Subcutaneous abdominal adipose tissue (tissue), 5 donors: Measurements from ENCODE around the gene RHOV.

ENCODE experiments used
- H3K27ac ChIP-seq: one replicate; pipeline ENCODE4 v1.7.0; 2013; ENCODE audit warnings: low read depth, mild to moderate bottlenecking, inconsistent platforms, low read length, moderate library complexity
- H3K27me3 ChIP-seq, 5 donors: one replicate each; pipeline ENCODE4 v1.7.0; 2013; ENCODE audit warnings: low read length in 5 of 5, inconsistent platforms in 1 of 5; ENCODE audit not compliant: control insufficient read depth in 5 of 5, insufficient read depth in 4 of 5
- H3K36me3 ChIP-seq, 5 donors: one replicate each; pipeline ENCODE4 v1.7.0; 2013; ENCODE audit warnings: low read length in 5 of 5; ENCODE audit not compliant: control insufficient read depth in 5 of 5, insufficient read depth in 5 of 5
- H3K4me1 ChIP-seq, 5 donors: one replicate each; pipeline ENCODE4 v1.7.0; 2013; ENCODE audit warnings: low read length in 5 of 5, mild to moderate bottlenecking in 3 of 5, moderate library complexity in 1 of 5; ENCODE audit not compliant: control insufficient read depth in 5 of 5, insufficient read depth in 5 of 5
- H3K4me3 ChIP-seq, 5 donors: one replicate each; pipeline ENCODE4 v1.7.0; 2013; ENCODE audit warnings: low read length in 5 of 5, low read depth in 1 of 5
- H3K9ac ChIP-seq, 5 donors: one replicate each; pipeline ENCODE4 v1.7.0; 2013; ENCODE audit warnings: low read length in 5 of 5, mild to moderate bottlenecking in 4 of 5, moderate library complexity in 3 of 5
- H3K9me3 ChIP-seq, 5 donors: one replicate each; pipeline ENCODE4 v1.7.0; 2013; ENCODE audit warnings: low read length in 5 of 5; ENCODE audit not compliant: control insufficient read depth in 5 of 5
- donor health status: healthy.
- donor health status: healthy.
- donor health status: healthy.
- donor health status: healthy.
- donor health status: healthy.

Gene RHOV

GRCh38 chr15:40873694-40874561 is at the start of gene RHOV:
Gene RHOV, minus strand, starts transcription at chr15:40874234. Its CDS starts 95 bp downstream, at chr15:40874139.
- Histone ChIP-seq H3K9me3 (no peaks in the 10 kb centered on the region), H3K4me1 (peaks cover 0 to 21% (median 19%) of the 10 kb centered on the region in 5 donors), H3K36me3 (no peaks in the 10 kb centered on the region), H3K4me3 (peak within 1 kb of the TSS; percentile 33 to 72 (median 59)), H3K27me3 (peaks cover 5 to 15% (median 9%) of the 10 kb centered on the region in 5 donors), H3K9ac (peak within 1 kb of the TSS in 2 of 5 donors; percentile 35 to 51), H3K27ac (no peak within 1 kb of the TSS)

GRCh38 chr15:40923551-40923950 is 49.5 kb upstream of the RHOV start:
- no peak overlapping the region for H3K9ac ChIP-seq
- H3K9me3 ChIP-seq: no peaks in the 10 kb centered on the region
- peaks cover 13 to 19% (median 16%) of the 10 kb centered on the region in 5 donors for H3K27me3 ChIP-seq
- peaks cover 0 to 56% (median 34%) of the 10 kb centered on the region in 5 donors for H3K4me1 ChIP-seq
- no peak overlapping the region for H3K4me3 ChIP-seq
- H3K36me3 ChIP-seq: no peaks in the 10 kb centered on the region
- H3K27ac ChIP-seq: no peak overlapping the region

- Histone ChIP-seq H3K9me3 (no peaks in the 10 kb centered on the region), H3K9ac (no peak overlapping the region), H3K27ac (no peak overlapping the region), H3K36me3 (no peaks in the 10 kb centered on the region), H3K27me3 (peaks cover 11 to 24% (median 17%) of the 10 kb centered on the region in 5 donors), H3K4me1 (peaks cover 0 to 57% (median 27%) of the 10 kb centered on the region in 5 donors), H3K4me3 (no peak overlapping the region)
Measured at GRCh38 chr15:40922608-40923005, 48.6 kb upstream of the RHOV start.

GRCh38 chr15:40921949-40922607 is 48.0 kb upstream of the RHOV start:
- Histone ChIP-seq H3K9me3 (no peaks in the 10 kb centered on the region), H3K27ac (no peak overlapping the region), H3K27me3 (peaks cover 8 to 23% (median 14%) of the 10 kb centered on the region in 5 donors), H3K4me1 (peaks cover 0 to 58% (median 24%) of the 10 kb centered on the region in 5 donors), H3K36me3 (no peaks in the 10 kb centered on the region), H3K9ac (no peak overlapping the region), H3K4me3 (no peak overlapping the region)

- Histone ChIP-seq H3K27me3 (peaks cover 0 to 13% (median 4%) of the 10 kb centered on the region in 5 donors), H3K9ac (no peak overlapping the region), H3K4me3 (peak overlapping the region in 3 of 5 donors; percentile 38 to 51 (median 50)), H3K36me3 (no peaks in the 10 kb centered on the region), H3K9me3 (no peaks in the 10 kb centered on the region), H3K27ac (peak overlapping the region; percentile 54), H3K4me1 (peaks cover 0 to 73% (median 10%) of the 10 kb centered on the region in 5 donors)
Measured at GRCh38 chr15:40918799-40919392, 44.9 kb upstream of the RHOV start.

GRCh38 chr15:40918146-40918798 is 44.2 kb upstream of the RHOV start:
- no peaks in the 10 kb centered on the region for H3K36me3 ChIP-seq
- H3K9me3 ChIP-seq: no peaks in the 10 kb centered on the region
- H3K9ac ChIP-seq: no peak overlapping the region
- H3K4me3 ChIP-seq: peak overlapping the region in 3 of 5 donors; percentile 38 to 51 (median 50)
- H3K27me3 ChIP-seq: peaks cover 0 to 13% (median 4%) of the 10 kb centered on the region in 5 donors
- H3K27ac ChIP-seq: peak overlapping the region; percentile 54
- peaks cover 0 to 72% (median 10%) of the 10 kb centered on the region in 5 donors for H3K4me1 ChIP-seq

GRCh38 chr15:40917585-40917984 is 43.6 kb upstream of the RHOV start:
- H3K4me3 ChIP-seq: peak overlapping the region in 2 of 5 donors; percentile 50 to 51
- H3K4me1 ChIP-seq: peaks cover 0 to 70% (median 7%) of the 10 kb centered on the region in 5 donors
- H3K36me3 ChIP-seq: no peaks in the 10 kb centered on the region
- no peak overlapping the region for H3K9ac ChIP-seq
- peaks cover 0 to 13% (median 4%) of the 10 kb centered on the region in 5 donors for H3K27me3 ChIP-seq
- H3K27ac ChIP-seq: peak overlapping the region; percentile 54
- H3K9me3 ChIP-seq: no peaks in the 10 kb centered on the region

GRCh38 chr15:40915679-40916078 is 41.6 kb upstream of the RHOV start:
- Histone ChIP-seq H3K9ac (no peak overlapping the region), H3K36me3 (no peaks in the 10 kb centered on the region), H3K9me3 (no peaks in the 10 kb centered on the region), H3K4me3 (no peak overlapping the region), H3K4me1 (peaks cover under 1 to 79% (median 9%) of the 10 kb centered on the region in 5 donors), H3K27ac (no peak overlapping the region), H3K27me3 (peaks cover 0 to 13% (median 4%) of the 10 kb centered on the region in 5 donors)

GRCh38 chr15:40915116-40915661 is 41.2 kb upstream of the RHOV start:
- no peaks in the 10 kb centered on the region for H3K36me3 ChIP-seq
- no peak overlapping the region for H3K9ac ChIP-seq
- H3K27ac ChIP-seq: peak overlapping the region; percentile 16
- H3K4me3 ChIP-seq: no peak overlapping the region
- H3K9me3 ChIP-seq: no peaks in the 10 kb centered on the region
- peaks cover 5 to 83% (median 14%) of the 10 kb centered on the region in 5 donors for H3K4me1 ChIP-seq
- peaks cover 0 to 13% (median 4%) of the 10 kb centered on the region in 5 donors for H3K27me3 ChIP-seq
